Measurements from ENCODE around the gene OSER1.

Gene OSER1

GRCh38 chr20:44223721-44224120, 13.2 kb upstream of the OSER1 start:
- no peak for DNase-seq

- no peak for DNase-seq
Measured at GRCh38 chr20:44222633-44223368, 12.2 kb upstream of the OSER1 start.

- DNase-seq, result no peak
Measured at GRCh38 chr20:44222027-44222426, 11.5 kb upstream of the OSER1 start.

- no peak for DNase-seq
Measured at GRCh38 chr20:44221368-44221954, 10.9 kb upstream of the OSER1 start.

GRCh38 chr20:44219791-44220190, 9.2 kb upstream of the OSER1 start:
- no peak for DNase-seq

- no peak for DNase-seq
Measured at GRCh38 chr20:44219170-44219730, 8.7 kb upstream of the OSER1 start.

- DNase-seq, result peak in 3 of 4 experiments; percentile 9 to 30 (median 28)
Measured at GRCh38 chr20:44218446-44218845, 7.9 kb upstream of the OSER1 start.

- DNase-seq, result peak; percentile 26 to 45 (median 42)
Measured at GRCh38 chr20:44217342-44218092, 6.9 kb upstream of the OSER1 start.

- peak; percentile 35 to 63 (median 50) for DNase-seq
Measured at GRCh38 chr20:44215125-44215524, 4.6 kb upstream of the OSER1 start.

- no peak for DNase-seq
Measured at GRCh38 chr20:44212792-44213191, 2.2 kb upstream of the OSER1 start.

GRCh38 chr20:44211177-44212039, 837 bp upstream of the OSER1 start:
- DNase-seq, result no peak

- no peak for DNase-seq
Measured at GRCh38 chr20:44209686-44210405, 725 bp downstream of the OSER1 start.

GRCh38 chr20:44208770-44209169, 1.8 kb downstream of the OSER1 start:
- DNase-seq, result no peak

GRCh38 chr20:44208165-44208564, 2.4 kb downstream of the OSER1 start:
- DNase-seq, result no peak

GRCh38 chr20:44207126-44207723, 3.3 kb downstream of the OSER1 start:
- no peak for DNase-seq

- DNase-seq, result no peak
Measured at GRCh38 chr20:44206132-44206531, 4.4 kb downstream of the OSER1 start.

GRCh38 chr20:44204832-44205215, 5.7 kb downstream of the OSER1 start:
- DNase-seq, result no peak

- DNase-seq, result no peak
Measured at GRCh38 chr20:44204156-44204831, 6.3 kb downstream of the OSER1 start.

- DNase-seq, result no peak
Measured at GRCh38 chr20:44203161-44203560, 7.4 kb downstream of the OSER1 start.

GRCh38 chr20:44200983-44201382, 9.6 kb downstream of the OSER1 start:
- no peak for DNase-seq

GRCh38 chr20:44200371-44200770, 10.2 kb downstream of the OSER1 start:
- no peak for DNase-seq

All from activated CD4-positive, CD25-positive, alpha-beta regulatory T cell (primary cell).